KOPT-K1 (cell line): ENCODE results near the gene PHTF2.
"Not testable (repeated sequence)": the region's sequence is repeated elsewhere in the genome, so short reads cannot be mapped to it uniquely, and the experiment has no call there.

Source experiments
- H3K27ac ChIP-seq: fragments of 200-600 bp; sonication (generic); 2 replicates; pipeline ENCODE4 v1.5.1; 2016; ENCODE audit warnings: antibody characterized with exemption, mild to moderate bottlenecking, low read depth, low read length; ENCODE audit not compliant: poor library complexity, severe bottlenecking
- H3K36me3 ChIP-seq: fragments of 200-600 bp; sonication (generic); 2 replicates; pipeline ENCODE4 v1.5.1; 2017; ENCODE audit warnings: antibody characterized with exemption, mild to moderate bottlenecking, low read length, moderate library complexity; ENCODE audit not compliant: insufficient read depth
- H3K9me3 ChIP-seq: fragments of 200-600 bp; sonication (generic); 2 replicates; pipeline ENCODE4 v1.5.1; 2017; ENCODE audit warnings: antibody characterized with exemption, low read length, mild to moderate bottlenecking; ENCODE audit not compliant: insufficient read depth, poor library complexity, severe bottlenecking

Gene PHTF2

GRCh38 chr7:77831953-77832352 is 33.4 kb downstream of the PHTF2 start:
- Histone ChIP-seq H3K9me3 (no peaks in the 10 kb centered on the region), H3K27ac (no peak overlapping the region), H3K36me3 (no peaks in the 10 kb centered on the region)

DNA sequence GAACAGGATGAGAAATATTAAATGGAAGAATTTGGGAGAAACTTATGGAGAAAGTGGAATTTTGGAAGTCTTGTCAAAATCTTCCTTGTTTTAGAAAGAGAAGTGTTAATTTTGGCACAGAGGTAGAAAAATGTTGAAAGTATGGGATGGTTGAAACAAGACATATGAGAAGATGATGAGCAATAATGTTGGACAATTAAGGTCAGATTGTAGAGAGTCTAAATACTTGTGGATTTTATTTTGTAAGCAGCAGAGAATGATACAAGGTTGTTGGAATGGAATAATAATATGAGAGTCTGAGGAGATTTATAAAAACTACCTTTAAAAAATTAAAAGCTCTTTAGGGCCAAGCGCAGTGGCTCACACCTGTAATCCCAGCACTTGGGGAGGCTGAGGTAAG is 34.6 kb downstream of the PHTF2 start:
- H3K9me3 ChIP-seq, result no peaks in the 10 kb centered on the region
- H3K27ac ChIP-seq, result no peak overlapping the region
- H3K36me3 ChIP-seq, result no peaks in the 10 kb centered on the region

DNA sequence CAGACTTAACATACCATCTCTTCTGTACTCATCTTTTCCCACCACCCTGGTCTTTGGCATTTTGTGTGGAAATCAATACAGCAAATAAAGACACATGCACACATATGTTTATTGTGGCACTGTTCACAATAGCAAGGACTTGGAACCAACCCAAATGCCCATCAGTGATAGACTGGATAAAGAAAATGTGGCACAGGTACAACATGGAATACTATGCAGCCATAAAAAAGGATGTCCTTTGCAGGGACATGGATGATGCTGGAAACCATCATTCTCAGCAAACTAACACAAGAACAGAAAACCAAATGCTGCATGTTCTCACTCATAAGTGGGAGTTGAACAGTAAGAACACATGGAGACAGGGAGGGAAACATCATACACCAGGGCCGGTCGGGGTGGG is 37.9 kb downstream of the PHTF2 start:
- not testable (repeated sequence) for H3K9me3 ChIP-seq, H3K36me3 ChIP-seq, H3K27ac ChIP-seq

GRCh38 chr7:77837275-77837674 is 38.7 kb downstream of the PHTF2 start:
- H3K36me3 ChIP-seq, result no peaks in the 10 kb centered on the region
- no peaks in the 10 kb centered on the region for H3K9me3 ChIP-seq
- H3K27ac ChIP-seq, result no peak overlapping the region

DNA sequence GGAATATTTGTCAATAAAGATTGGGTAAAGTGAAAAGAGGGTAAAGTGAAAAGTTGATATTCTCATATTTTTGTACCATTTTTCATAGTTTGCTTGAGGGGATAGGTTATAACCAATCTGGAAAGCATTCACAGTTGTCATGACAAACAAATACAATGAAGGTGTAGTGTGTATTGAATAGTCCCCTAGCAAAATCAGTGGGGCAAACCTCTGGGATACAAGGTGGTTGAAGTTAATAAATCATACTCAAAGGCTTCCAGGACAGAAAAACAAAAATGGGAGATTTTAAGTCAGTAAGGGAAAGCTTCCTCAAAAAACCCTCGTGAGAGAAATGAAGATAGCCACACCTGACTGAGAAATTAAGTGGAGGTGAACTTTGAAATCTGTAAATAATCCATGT is 39.4 kb downstream of the PHTF2 start:
- Histone ChIP-seq H3K36me3 (no peaks in the 10 kb centered on the region), H3K9me3 (no peaks in the 10 kb centered on the region), H3K27ac (no peak overlapping the region)

DNA sequence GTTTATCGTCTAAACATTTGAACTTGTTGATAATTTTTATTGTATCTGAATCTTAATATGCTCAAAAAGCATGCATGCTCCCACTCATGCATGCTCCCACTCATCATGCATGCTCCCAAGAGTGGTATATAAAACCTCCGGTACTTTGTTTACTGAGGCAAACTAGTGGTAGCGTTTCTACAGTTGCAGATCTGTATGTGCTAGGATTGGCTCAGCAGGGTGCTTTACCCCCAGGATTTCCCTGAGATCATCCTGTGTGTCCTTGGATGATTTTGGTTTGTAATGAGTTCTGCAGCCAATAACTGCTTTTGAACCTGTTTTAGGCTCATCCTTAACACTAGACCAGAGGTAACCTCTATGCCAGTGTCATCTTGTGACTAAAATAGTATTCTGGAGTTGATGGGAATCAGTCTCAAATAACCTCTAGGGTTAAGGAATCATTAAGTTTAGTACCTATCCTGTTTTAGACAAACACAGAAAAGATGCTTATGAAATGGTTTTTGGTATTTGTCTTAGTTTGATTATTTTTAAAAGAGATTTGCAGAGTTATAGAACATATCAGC is 40.4 kb downstream of the PHTF2 start:
- Histone ChIP-seq H3K27ac (no peak overlapping the region), H3K36me3 (no peaks in the 10 kb centered on the region), H3K9me3 (no peaks in the 10 kb centered on the region)

DNA sequence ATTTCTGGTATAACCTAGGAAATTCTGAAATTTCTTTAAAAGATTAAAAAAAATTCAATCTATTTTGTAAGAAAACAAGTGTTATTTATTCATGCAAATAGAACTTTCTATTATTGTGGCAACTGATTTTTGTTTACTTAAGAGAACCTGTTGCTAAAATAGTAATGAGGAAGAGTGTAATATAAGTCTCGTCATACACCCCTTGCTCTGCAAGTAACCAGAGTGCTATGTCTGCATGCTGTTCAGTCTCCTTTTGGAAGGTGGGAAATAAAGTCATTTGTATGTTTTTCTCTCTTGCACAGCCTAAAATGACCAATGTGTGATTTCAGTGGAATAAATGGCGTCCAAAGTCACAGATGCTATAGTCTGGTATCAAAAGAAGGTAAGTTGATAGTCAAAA is 41.3 kb downstream of the PHTF2 start:
- no peaks in the 10 kb centered on the region for H3K36me3 ChIP-seq
- H3K27ac ChIP-seq, result no peak overlapping the region
- H3K9me3 ChIP-seq, result no peaks in the 10 kb centered on the region

GRCh38 chr7:77843194-77843593 is 44.6 kb downstream of the PHTF2 start:
- H3K36me3 ChIP-seq, result no peaks in the 10 kb centered on the region
- H3K27ac ChIP-seq, result no peak overlapping the region
- H3K9me3 ChIP-seq, result no peaks in the 10 kb centered on the region

GRCh38 chr7:77846317-77847092 is 47.9 kb downstream of the PHTF2 start:
- H3K36me3 ChIP-seq, result no peaks in the 10 kb centered on the region
- no peak overlapping the region for H3K27ac ChIP-seq
- H3K9me3 ChIP-seq, result no peaks in the 10 kb centered on the region

DNA sequence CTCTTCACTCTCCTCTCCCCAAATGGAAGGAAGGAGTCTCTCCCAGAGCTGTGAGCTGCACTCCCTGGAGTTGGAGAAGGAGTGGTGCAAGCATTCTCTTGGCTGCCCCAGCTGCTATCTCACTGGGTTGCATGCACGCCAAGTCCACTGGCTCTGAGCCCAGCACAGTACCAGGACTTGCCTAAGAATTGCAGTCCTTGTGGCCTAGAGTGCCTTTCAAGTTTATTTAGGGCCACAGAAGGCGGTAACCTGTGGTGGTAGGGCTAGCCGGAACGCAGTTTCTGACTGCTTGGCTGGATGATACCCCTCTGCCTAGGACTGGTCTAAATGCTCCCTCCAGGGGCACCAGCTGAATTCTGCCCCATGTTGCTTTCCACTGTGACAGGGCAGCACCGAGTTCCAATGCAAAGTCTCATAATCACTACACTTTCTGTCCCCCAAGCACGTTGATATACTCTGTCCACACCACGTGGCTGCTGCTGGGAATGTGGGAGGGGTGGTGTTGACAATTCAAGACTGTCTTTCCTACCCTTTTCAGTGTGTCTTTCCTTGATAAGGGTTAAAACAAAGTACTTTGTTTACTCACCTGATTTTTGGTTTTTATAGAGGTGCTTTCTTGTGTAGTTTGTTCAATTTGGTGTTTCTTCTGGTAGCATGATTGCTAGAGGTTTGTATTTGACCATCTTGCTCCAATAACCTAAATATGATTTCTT is 57.0 kb downstream of the PHTF2 start:
- Histone ChIP-seq H3K27ac (no peak overlapping the region), H3K9me3 (no peaks in the 10 kb centered on the region), H3K36me3 (peaks cover 14% of the 10 kb centered on the region)

GRCh38 chr7:77858278-77858677 is 59.7 kb downstream of the PHTF2 start:
- Histone ChIP-seq H3K36me3 (peaks cover 14% of the 10 kb centered on the region), H3K27ac (no peak overlapping the region), H3K9me3 (no peaks in the 10 kb centered on the region)

GRCh38 chr7:77859343-77859742 is 60.8 kb downstream of the PHTF2 start:
- no peak overlapping the region for H3K27ac ChIP-seq
- H3K9me3 ChIP-seq, result no peaks in the 10 kb centered on the region
- peaks cover 12% of the 10 kb centered on the region for H3K36me3 ChIP-seq

- Histone ChIP-seq H3K9me3 (no peaks in the 10 kb centered on the region), H3K27ac (no peak overlapping the region), H3K36me3 (no peaks in the 10 kb centered on the region)
These were observed 64.1 kb downstream of the PHTF2 start for GRCh38 chr7:77862691-77863090.

DNA sequence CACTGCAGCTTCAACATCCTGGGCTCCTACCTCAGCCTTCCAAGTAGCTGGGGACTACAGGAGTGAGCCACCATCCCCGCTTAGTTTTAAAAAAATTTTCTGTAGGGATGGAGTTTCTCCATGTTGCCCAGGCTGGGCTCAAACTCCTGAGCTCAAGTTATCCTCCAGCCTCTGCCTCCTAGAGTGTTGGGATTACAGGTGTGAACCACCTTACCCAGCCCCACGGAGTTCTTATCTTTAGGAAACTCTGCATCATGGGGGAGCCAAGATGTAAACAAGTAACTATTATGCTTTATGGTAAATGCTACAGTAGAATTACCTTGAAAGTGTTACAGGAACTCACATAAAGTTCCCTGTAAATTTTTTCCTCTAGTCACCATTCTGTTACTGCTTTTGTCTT is 65.3 kb downstream of the PHTF2 start:
- Histone ChIP-seq H3K9me3 (no peaks in the 10 kb centered on the region), H3K36me3 (no peaks in the 10 kb centered on the region), H3K27ac (no peak overlapping the region)

GRCh38 chr7:77866370-77866769 is 67.8 kb downstream of the PHTF2 start:
- peaks cover 5% of the 10 kb centered on the region; the same call in 1 of the 2 replicates for H3K36me3 ChIP-seq
- no peak overlapping the region for H3K27ac ChIP-seq
- no peaks in the 10 kb centered on the region for H3K9me3 ChIP-seq
